SK-N-SH (cell line): ENCODE results near the gene ZPR1. TPM values are rescaled to one million over a fixed set of nuclear protein-coding genes. Genes with fewer than 3 reads are reported as not detected.

Experiments
- CTCF ChIA-PET: fragments of 300-600, 350-600 bp; formaldehyde crosslinking; extraction: SDS; loops from one replicate; lab custom pipeline; 2021; lab: Yijun Ruan, JAX
- POLR2A ChIA-PET: fragments of 350-600 bp; sonication (Branson Sonifier 250); formaldehyde crosslinking; extraction: SDS; loops from one replicate; lab custom pipeline; 2020; ENCODE audit warnings: antibody characterized with exemption, inconsistent platforms; lab: Yijun Ruan, JAX
- DNase-seq: peaks from one replicate; pipeline ENCODE4 v3.0.0; 2012
- H2AFZ ChIP-seq: fragments of 200-600 bp; sonication (generic); 2 replicates; pipeline ENCODE4 v1.8.1; 2016; ENCODE audit warnings: antibody characterized with exemption, mild to moderate bottlenecking, low read depth
- H3F3A ChIP-seq: fragments of 200-600 bp; sonication (generic); replicated peaks from 2 replicates; pipeline ENCODE3; 2016; ENCODE audit warnings: antibody characterized with exemption, mild to moderate bottlenecking; ENCODE audit not compliant: insufficient read depth
- H3K27ac ChIP-seq, 2 experiments: fragments of 200-500 bp in 1 of 2; fragments of 200-600 bp in 1 of 2; sonication (Bioruptor generic) in 1 of 2; sonication (generic), shearing (Covaris generic) in 1 of 2; 2 replicates each; pipeline versions ENCODE4 v1.5.1 to v1.6.1; 2014 to 2016; ENCODE audit warnings: low read depth in 2 of 2, inconsistent platforms in 1 of 2, low read length in 1 of 2, mild to moderate bottlenecking in 1 of 2, mixed read lengths in 1 of 2
- H3K27me3 ChIP-seq: fragments of 200-600 bp; sonication (generic), shearing (Covaris generic); 2 replicates; pipeline ENCODE4 v1.6.1; 2016; ENCODE audit warnings: mixed run types; ENCODE audit not compliant: insufficient read depth
- H3K36me3 ChIP-seq, 2 experiments: fragments of 200-500 bp in 1 of 2; fragments of 200-600 bp in 1 of 2; sonication (Bioruptor generic) in 1 of 2; sonication (generic) in 1 of 2; replicated peaks in 1 of 2; 2 replicates each; pipeline versions ENCODE3 to v1.5.1; 2014 to 2016; ENCODE audit warnings: low read length in 1 of 2, mild to moderate bottlenecking in 1 of 2; ENCODE audit not compliant: insufficient read depth in 2 of 2, control insufficient read depth in 1 of 2
- H3K4me1 ChIP-seq, 2 experiments: fragments of 200-500 bp in 1 of 2; fragments of 200-600 bp in 1 of 2; sonication (Bioruptor generic) in 1 of 2; sonication (generic), shearing (Covaris generic) in 1 of 2; 2 replicates each; pipeline versions ENCODE4 v1.5.1 to v1.6.1; 2014 to 2016; ENCODE audit warnings: low read depth in 1 of 2, low read length in 1 of 2, mixed run types in 1 of 2; ENCODE audit not compliant: insufficient read depth in 2 of 2, control insufficient read depth in 1 of 2
- H3K4me2 ChIP-seq: fragments of 200-600 bp; sonication (generic), shearing (Covaris generic); 2 replicates; pipeline ENCODE4 v1.6.1; 2017; ENCODE audit warnings: mixed run types
- H3K4me3 ChIP-seq, 2 experiments: fragments of 200-500 bp in 1 of 2; fragments of 200-600 bp in 1 of 2; sonication (Bioruptor generic) in 1 of 2; sonication (generic), shearing (Covaris generic) in 1 of 2; 2 replicates each; pipeline versions ENCODE4 v1.5.1 to v1.8.1; 2014 to 2016; ENCODE audit warnings: low read depth in 2 of 2, inconsistent platforms in 1 of 2, low read length in 1 of 2, mild to moderate bottlenecking in 1 of 2, mixed read lengths in 1 of 2, moderate library complexity in 1 of 2
- H3K79me2 ChIP-seq: fragments of 200-600 bp; sonication (generic); 2 replicates; pipeline ENCODE4 v1.8.1; 2017; ENCODE audit warnings: mild to moderate bottlenecking; ENCODE audit not compliant: insufficient read depth
- H3K9ac ChIP-seq: fragments of 200-600 bp; sonication (generic); 2 replicates; pipeline ENCODE4 v1.6.1; 2017; ENCODE audit warnings: mixed run types
- H3K9me2 ChIP-seq: fragments of 200-600 bp; sonication (generic); 2 replicates; pipeline ENCODE4 v1.6.1; 2017; ENCODE audit warnings: mixed run types
- H3K9me3 ChIP-seq: fragments of 200-600 bp; sonication (generic); 2 replicates; pipeline ENCODE4 v1.6.1; 2017; ENCODE audit warnings: mixed run types, mild to moderate bottlenecking, moderate library complexity
- H4K20me1 ChIP-seq: fragments of 200-600 bp; sonication (generic); 2 replicates; pipeline ENCODE4 v1.6.1; 2017; ENCODE audit warnings: mild to moderate bottlenecking, mixed run types; ENCODE audit not compliant: insufficient read depth
- EP300 ChIP-seq, 2 experiments: IDR thresholded peaks; 2 replicates each; pipeline versions ENCODE4 v1.4.0 to v1.6.1; 2012; ENCODE audit warnings: borderline replicate concordance in 1 of 2, low read depth in 1 of 2, low read length in 1 of 2
- EZH2phosphoT487 ChIP-seq: fragments of 200-600 bp; sonication (generic); IDR thresholded peaks from 2 replicates; pipeline ENCODE4 v1.6.1; 2017; ENCODE audit warnings: low read depth, mixed run types, mild to moderate bottlenecking, antibody characterized with exemption, moderate library complexity, borderline replicate concordance
- FOSL2 ChIP-seq: IDR thresholded peaks from 2 replicates; pipeline ENCODE4 v1.4.0; 2012; ENCODE audit warnings: low read depth, mild to moderate bottlenecking, moderate library complexity, borderline replicate concordance
- GABPA ChIP-seq: IDR thresholded peaks from 2 replicates; pipeline ENCODE4 v1.4.0; 2012; ENCODE audit warnings: low read depth, mild to moderate bottlenecking
- GATA2 ChIP-seq: sonication (generic); formaldehyde crosslinking; IDR thresholded peaks from 2 replicates; pipeline ENCODE4 v1.5.0; 2020; ENCODE audit warnings: mild to moderate bottlenecking, missing genetic modification reagents
- JUND ChIP-seq: IDR thresholded peaks from 2 replicates; pipeline ENCODE4 v1.4.0; 2012
- NFIC ChIP-seq: IDR thresholded peaks from 2 replicates; pipeline ENCODE4 v1.4.0; 2012; ENCODE audit warnings: borderline replicate concordance
- POLR2AphosphoS5 ChIP-seq: IDR thresholded peaks from 2 replicates; pipeline ENCODE4 v1.6.1; 2012; ENCODE audit warnings: low read depth, low read length
- RAD21 ChIP-seq: IDR thresholded peaks from 2 replicates; pipeline ENCODE4 v1.6.1; 2012; ENCODE audit warnings: mild to moderate bottlenecking, low read length
- RFX5 ChIP-seq: IDR thresholded peaks from 2 replicates; pipeline ENCODE4 v1.6.1; 2012; ENCODE audit warnings: mild to moderate bottlenecking, improper control_type of control experiment, low read length
- RXRA ChIP-seq: IDR thresholded peaks from 2 replicates; pipeline ENCODE4 v1.4.0; 2012; ENCODE audit warnings: low read depth, mild to moderate bottlenecking, borderline replicate concordance
- SIN3A ChIP-seq: IDR thresholded peaks from 2 replicates; pipeline ENCODE4 v1.6.1; 2012; ENCODE audit warnings: low read depth, mild to moderate bottlenecking, low read length, moderate library complexity, borderline replicate concordance
- SMC3 ChIP-seq: IDR thresholded peaks from 2 replicates; pipeline ENCODE4 v1.6.1; 2012; ENCODE audit warnings: low read depth, low read length, improper control_type of control experiment
- TCF12 ChIP-seq: IDR thresholded peaks from 2 replicates; pipeline ENCODE4 v1.4.0; 2012
- TEAD4 ChIP-seq: IDR thresholded peaks from 2 replicates; pipeline ENCODE4 v1.4.0; 2012; ENCODE audit warnings: mild to moderate bottlenecking, borderline replicate concordance; ENCODE audit not compliant: insufficient read depth
- YY1 ChIP-seq: IDR thresholded peaks from 2 replicates; pipeline ENCODE4 v1.4.0; 2012; ENCODE audit warnings: low read depth, mild to moderate bottlenecking
- WGBS: methylation state at CpG from one replicate; pipeline ENCODE4 v1.1.6; 2017; ENCODE audit warnings: low lambda C conversion rate; 5-methylcytosine and 5-hydroxymethylcytosine counted together
- polyA plus RNA-seq, 3 experiments: library from polyadenylated mRNA; depleted of rRNA; stranded (reverse); fragments of >200 nt; gene quantifications; 2 replicates each; pipeline ENCODE4 v1.2.3, GENCODE V29; 2012
- TF ChIP-seq, protein P1 (sequence below): IDR thresholded peaks from 2 replicates; pipeline ENCODE4; 2012
- TF ChIP-seq, protein P2 (sequence below): IDR thresholded peaks from 2 replicates; pipeline ENCODE4 v1.4.0; 2012; ENCODE audit warnings: low read depth, borderline replicate concordance

Gene ZPR1
- polyA plus RNA-seq, 1 of the 3 experiments (the other 2 are of a cell fraction), result 52.4 TPM

DNA sequence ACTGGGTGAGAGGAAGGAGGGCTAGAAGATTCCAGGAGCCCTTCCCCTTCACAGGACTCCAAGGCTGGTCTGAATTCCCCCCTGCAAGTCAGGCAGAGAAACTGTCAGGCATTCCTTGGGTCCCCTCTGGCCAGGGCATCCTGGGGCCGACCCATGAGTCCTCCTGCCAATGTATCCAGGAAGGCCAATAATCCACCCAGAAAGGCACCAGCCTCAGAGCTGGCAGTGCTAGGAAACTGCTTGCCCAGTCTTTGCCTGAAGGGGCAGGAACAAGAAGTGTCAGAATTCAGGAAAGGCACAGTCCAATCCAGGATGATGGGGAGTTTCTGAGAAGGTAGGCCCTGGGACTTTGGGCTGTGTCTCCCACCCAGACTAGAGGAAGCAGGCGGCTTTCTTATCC, 56.0 kb downstream of the ZPR1 start:
- Histone ChIP-seq H3K9ac (no peak overlapping the region), H4K20me1 (no peaks in the 10 kb centered on the region), H3F3A (no peaks in the 10 kb centered on the region), H3K4me1 (peaks cover 0 to 17% of the 10 kb centered on the region in 2 experiments; a peak in 1 of 4 replicates), H3K4me3 (no peak overlapping the region), H3K4me2 (no peak overlapping the region), H2AFZ (no peak overlapping the region), H3K79me2 (no peaks in the 10 kb centered on the region), H3K9me3 (no peaks in the 10 kb centered on the region), H3K36me3 (no peaks in the 10 kb centered on the region), H3K27ac (no peak overlapping the region), H3K27me3 (peaks cover 2% of the 10 kb centered on the region; the same call in 1 of the 2 replicates), H3K9me2 (no peaks in the 10 kb centered on the region)
- TF ChIP-seq, protein P1, sequence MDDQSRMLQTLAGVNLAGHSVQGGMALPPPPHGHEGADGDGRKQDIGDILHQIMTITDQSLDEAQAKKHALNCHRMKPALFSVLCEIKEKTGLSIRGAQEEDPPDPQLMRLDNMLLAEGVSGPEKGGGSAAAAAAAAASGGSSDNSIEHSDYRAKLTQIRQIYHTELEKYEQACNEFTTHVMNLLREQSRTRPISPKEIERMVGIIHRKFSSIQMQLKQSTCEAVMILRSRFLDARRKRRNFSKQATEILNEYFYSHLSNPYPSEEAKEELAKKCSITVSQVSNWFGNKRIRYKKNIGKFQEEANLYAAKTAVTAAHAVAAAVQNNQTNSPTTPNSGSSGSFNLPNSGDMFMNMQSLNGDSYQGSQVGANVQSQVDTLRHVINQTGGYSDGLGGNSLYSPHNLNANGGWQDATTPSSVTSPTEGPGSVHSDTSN, result no peak
- TF ChIP-seq SMC3, result no peak
- no peak for TF ChIP-seq FOSL2
- TF ChIP-seq RXRA, result no peak
- TF ChIP-seq EP300 (IDR thresholded peaks at IDR 0.05; ENCODE audit: borderline replicate concordance in 1 of 2, low read depth in 1 of 2, low read length in 1 of 2), result no peak
- no peak for TF ChIP-seq RFX5
- TF ChIP-seq TEAD4, result no peak
- no peak for TF ChIP-seq POLR2AphosphoS5
- TF ChIP-seq EZH2phosphoT487, result no peak
- TF ChIP-seq, protein P2, sequence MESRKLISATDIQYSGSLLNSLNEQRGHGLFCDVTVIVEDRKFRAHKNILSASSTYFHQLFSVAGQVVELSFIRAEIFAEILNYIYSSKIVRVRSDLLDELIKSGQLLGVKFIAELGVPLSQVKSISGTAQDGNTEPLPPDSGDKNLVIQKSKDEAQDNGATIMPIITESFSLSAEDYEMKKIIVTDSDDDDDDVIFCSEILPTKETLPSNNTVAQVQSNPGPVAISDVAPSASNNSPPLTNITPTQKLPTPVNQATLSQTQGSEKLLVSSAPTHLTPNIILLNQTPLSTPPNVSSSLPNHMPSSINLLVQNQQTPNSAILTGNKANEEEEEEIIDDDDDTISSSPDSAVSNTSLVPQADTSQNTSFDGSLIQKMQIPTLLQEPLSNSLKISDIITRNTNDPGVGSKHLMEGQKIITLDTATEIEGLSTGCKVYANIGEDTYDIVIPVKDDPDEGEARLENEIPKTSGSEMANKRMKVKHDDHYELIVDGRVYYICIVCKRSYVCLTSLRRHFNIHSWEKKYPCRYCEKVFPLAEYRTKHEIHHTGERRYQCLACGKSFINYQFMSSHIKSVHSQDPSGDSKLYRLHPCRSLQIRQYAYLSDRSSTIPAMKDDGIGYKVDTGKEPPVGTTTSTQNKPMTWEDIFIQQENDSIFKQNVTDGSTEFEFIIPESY, result no peak
- no peak for TF ChIP-seq GABPA
- TF ChIP-seq SIN3A, result no peak
- no peak for TF ChIP-seq YY1
- TF ChIP-seq GATA2 (CRISPR knock-in tag), result no peak
- no peak for TF ChIP-seq TCF12
- no peak for TF ChIP-seq RAD21
- TF ChIP-seq NFIC, result no peak
- TF ChIP-seq JUND, result no peak
- no peak for DNase-seq
- WGBS, result 55% methylated on average over 2 of the region's 2 CpGs
- CTCF ChIA-PET, result interaction anchor here (0.8 to 10.4 kb wide), 20 partner anchors 11 to 374 kb away, joined by 3 to 91 read pairs (median 6); no protein-coding TSS in a partner anchor
- POLR2A ChIA-PET, result interaction anchor here (1.2 kb wide), 1 partner anchor 28 kb away, joined by 3 read pairs; no protein-coding TSS in a partner anchor
